HG03558 (cell line): ENCODE results near the gene ANKLE1.
"Not testable (repeated sequence)": the region's sequence is repeated elsewhere in the genome, so short reads cannot be mapped to it uniquely, and the experiment has no call there.

ENCODE experiments used
- ATAC-seq: cut with Tn5 transposase; IDR thresholded peaks from one replicate; pipeline ENCODE4 v1.9.1; 2021; ENCODE audit warnings: moderate number of reproducible peaks; ENCODE audit not compliant: unreplicated experiment; ENCODE audit errors: extremely low read depth

Gene ANKLE1

DNA sequence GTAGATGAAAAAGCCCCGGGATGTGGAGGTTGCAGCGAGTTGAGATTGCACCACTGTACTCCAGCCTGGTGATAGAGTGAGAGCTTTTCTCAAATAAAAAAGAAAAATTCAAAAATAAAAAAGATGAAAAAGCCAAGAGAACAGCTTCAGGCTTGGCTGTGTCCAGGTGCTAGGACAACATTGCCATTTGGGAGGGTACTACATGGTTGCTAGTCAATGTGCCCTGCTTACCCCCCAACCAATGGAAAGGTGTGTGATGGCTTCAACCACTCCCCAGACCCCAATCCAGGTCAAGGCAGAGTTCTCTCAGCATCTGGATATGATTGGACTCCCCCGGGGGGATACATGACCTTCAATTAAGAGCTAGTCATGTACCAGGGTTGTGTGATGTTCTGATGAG is 2.3 kb upstream of the ANKLE1 start:
- ATAC-seq = no peak

- ATAC-seq = no peak
Measured at GRCh38 chr19:17282488-17283125, 906 bp downstream of the ANKLE1 start.

- no peak for ATAC-seq
Measured at GRCh38 chr19:17283504-17283996, 1.8 kb downstream of the ANKLE1 start.

DNA sequence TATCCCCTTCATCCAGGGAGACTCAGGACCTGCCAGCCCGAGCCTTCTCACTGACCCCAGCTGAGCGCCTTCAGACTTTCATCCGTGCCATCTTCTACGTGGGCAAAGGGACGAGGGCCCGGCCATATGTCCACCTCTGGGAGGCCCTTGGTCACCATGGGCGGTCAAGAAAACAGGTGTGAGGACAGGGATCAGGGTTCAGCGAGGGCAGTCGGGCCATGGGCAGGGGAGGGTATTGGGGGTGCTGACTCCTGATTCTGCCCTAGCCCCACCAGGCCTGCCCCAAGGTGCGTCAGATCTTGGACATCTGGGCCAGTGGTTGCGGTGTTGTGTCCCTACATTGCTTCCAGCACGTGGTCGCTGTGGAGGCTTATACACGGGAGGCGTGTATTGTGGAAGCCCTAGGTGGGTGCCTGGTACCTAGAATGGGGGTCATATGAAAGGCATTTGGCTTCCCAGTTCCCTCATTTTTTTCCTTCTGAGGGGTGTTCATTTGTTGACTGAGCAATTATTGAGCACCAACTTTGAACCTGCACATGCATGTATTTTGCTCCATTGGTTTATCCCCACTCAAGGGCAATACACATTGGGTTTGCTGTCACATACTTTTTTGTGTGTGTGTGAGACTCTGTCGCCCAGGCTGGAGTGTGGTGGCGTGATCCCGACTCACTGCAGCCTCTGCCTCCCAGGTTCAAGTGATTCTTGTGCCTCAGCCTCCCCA is 3.9 kb downstream of the ANKLE1 start:
- ATAC-seq = no peak

DNA sequence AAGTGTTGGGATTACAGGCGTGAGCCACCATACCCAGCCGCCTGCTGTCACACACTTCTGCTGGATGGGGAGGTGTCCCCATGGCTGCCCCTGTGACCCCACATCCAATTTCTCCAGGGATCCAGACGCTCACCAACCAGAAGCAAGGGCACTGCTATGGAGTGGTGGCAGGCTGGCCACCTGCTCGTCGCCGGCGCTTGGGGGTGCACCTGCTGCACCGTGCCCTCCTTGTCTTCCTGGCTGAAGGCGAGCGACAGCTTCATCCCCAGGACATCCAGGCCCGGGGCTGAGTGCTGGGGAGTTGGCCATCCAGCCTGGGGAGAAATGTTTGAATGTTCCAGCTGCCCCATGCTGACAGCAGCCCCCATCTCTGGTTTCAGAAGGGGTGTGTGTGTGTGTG is 4.6 kb downstream of the ANKLE1 start:
- ATAC-seq = no peak

- ATAC-seq = no peak
Measured at GRCh38 chr19:17286752-17287151, 5.1 kb downstream of the ANKLE1 start.

DNA sequence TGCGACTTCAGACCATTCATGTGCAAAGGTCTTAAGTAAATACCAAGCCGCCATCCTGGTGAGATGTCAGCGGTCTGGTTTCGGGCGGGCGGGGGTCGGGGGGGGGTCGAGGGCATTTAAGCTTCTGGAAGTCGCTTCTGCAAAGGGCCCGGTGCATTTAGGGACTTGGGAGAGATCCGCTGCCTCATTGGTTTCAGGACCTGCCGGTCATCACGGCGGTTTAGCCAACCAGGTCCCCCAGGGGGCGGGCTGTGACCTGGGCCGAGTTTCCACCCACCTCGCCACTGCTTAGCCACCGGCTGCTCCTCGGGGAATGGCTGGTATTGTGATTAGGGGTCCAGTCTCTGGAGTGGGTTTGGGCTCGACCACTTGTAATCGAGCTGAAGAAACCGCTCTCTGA is 7.8 kb downstream of the ANKLE1 start:
- ATAC-seq = no peak

GRCh38 chr19:17292301-17293074 is 10.8 kb downstream of the ANKLE1 start:
- no peak for ATAC-seq

DNA sequence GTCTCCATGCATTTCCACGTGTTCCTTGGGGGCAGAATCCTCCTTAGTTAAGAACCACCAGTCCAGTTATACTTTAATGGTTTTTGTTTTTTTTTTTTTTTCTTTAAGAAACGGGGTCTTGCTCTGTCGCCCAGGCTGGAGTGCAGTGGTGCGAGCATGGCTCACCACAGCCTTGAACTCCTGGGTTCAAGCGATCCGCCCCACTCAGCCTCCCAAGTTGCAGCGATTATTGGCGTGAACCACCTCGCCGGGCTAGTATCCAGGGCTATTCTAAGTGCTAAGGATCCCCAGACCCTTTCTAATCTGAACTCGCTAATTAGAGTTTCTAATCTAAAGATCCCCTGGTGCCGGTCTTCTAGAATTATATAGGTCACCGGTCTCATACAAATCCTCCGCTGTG is 11.9 kb downstream of the ANKLE1 start:
- ATAC-seq = no peak

GRCh38 chr19:17294051-17294891 is 12.6 kb downstream of the ANKLE1 start:
- ATAC-seq = no peak

DNA sequence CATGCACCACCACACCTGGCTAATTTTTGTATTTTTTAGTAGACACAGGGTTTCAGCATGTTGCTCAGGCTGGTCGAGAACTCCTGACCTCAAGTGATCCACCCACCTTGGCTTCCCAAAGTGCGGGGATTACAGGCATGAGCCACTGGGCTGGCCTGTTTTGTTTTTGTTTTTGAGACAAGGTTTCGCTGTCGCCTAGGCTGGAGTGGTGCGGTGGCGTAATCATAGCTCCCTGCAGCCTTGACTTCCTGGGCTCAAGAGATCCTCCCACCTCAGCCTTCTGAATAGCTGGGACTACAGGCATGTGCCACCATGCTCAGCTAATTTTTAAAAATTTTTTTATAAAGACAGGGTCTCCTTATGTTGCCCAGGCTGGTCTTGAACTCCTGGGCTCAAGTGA is 13.8 kb downstream of the ANKLE1 start:
- ATAC-seq = not testable (repeated sequence)

GRCh38 chr19:17296273-17296672 is 14.6 kb downstream of the ANKLE1 start:
- no peak for ATAC-seq

DNA sequence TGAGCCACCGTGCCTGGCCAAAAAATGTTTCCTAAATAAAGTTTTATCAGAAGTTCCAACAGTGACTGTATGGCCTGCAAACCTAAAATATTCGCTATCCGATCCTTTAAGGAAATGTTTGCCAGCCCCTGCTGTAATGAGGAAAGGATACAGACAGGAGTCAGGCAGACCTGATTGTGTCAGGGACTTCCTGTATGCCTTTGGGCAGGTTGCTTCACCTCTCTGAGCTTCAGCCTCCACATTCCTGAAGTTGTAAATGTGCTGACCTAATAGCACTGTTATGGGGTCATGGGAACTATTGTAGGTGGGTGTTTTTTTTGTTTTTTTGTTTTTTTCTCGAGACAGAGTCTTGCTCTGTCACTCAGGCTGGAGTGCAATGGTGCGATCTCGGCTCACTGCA is 15.3 kb downstream of the ANKLE1 start:
- ATAC-seq = no peak

DNA sequence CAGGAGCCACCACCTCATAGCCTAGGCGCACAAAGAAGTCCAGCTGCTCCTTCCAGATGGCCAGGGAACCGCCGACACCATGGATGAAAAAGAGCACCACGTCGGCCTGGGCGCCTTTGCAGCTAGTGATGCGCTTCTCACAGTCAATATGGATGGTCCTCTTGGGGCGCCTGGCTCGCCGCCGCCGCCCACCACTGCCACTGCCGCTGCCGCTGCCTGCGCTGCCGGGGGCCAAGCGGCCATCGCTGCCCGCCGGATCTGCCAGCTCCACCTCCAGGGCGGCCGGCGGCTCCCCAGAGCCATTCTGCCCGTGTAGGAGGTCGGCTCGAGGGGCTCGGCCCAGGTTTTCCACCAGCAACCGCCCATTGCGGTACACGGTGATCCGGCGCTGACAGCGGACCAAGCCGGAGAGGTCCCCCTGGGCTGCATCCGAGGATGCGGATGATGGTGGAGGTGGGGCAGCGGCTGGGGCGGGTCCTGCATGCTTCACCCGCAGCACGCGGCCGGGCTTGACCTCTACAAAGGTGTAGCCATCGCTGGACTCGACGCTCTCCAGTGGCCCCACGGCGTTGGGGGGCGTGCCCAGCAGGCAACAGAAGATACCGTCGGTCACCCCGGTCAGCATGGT is 19.4 kb downstream of the ANKLE1 start:
- no peak for ATAC-seq

- no peak for ATAC-seq
Measured at GRCh38 chr19:17302391-17303166, 20.9 kb downstream of the ANKLE1 start.

DNA sequence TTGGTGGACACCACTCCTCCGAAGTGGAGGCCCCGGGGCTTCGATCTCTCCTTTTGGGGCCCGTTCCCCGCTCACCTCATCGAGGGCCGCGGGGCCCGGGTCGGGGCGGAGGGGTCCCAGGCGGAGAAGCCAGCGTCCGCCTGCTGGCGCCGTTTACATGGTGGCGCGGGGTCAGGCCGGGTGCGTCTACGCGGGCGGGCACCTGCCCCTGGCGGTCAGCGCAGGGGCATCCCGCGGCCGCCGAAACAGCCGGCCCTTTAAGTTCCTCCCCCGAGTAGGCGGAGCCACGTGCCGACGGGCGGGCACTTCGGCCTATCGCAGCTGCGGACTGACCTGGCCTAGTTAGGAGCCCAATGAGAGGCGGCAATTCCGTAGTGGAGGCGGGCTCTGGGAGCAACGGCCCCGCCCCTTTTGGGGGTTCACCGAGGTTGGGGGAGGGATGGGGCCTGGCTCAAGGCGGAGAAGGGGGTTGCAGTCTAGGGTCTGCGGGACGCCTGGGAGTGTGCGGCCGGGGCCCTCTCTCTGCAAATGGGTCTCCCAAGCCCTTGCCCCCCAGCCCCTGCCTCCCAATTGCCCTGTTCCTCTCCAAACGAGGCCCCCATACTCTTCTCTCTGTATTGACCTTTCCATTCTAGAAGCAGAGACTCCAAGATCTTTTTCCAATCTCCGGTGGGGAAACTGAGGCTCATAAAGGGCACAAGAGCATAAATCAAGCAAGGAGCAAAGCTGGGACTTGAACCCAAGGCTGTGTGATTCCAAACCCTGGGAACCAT is 21.7 kb downstream of the ANKLE1 start, which contains the start of gene ABHD8:
Gene ABHD8, minus strand, starts transcription at position 259 of the 773 bp plus-strand sequence. CDS start 1,809 bp downstream, outside the sequence.
- ATAC-seq = no peak

DNA sequence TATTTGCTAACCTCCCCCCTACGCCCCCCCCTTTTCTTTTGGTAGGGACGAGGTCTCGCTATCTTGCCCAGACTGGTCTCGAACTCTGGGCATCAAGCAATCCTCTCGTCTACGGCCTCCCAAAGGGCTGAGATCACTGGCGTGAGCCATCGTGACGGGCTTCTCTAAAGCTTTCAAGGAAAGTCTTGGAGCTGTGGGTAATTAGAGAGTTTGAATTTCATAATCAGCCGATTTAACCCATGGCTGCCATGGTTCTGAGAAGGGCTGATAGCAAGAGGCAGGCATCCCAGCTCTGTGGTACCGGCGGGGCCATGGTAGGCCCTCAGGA is 22.2 kb downstream of the ANKLE1 start:
- ATAC-seq = no peak
